Measurements from ENCODE around the gene ABAT. TPM values are rescaled to one million over a fixed set of nuclear protein-coding genes. Genes with fewer than 3 reads are reported as not detected.

The ABAT gene
- total RNA-seq, 1 experiment from 2014 or later: 4.7 TPM

DNA sequence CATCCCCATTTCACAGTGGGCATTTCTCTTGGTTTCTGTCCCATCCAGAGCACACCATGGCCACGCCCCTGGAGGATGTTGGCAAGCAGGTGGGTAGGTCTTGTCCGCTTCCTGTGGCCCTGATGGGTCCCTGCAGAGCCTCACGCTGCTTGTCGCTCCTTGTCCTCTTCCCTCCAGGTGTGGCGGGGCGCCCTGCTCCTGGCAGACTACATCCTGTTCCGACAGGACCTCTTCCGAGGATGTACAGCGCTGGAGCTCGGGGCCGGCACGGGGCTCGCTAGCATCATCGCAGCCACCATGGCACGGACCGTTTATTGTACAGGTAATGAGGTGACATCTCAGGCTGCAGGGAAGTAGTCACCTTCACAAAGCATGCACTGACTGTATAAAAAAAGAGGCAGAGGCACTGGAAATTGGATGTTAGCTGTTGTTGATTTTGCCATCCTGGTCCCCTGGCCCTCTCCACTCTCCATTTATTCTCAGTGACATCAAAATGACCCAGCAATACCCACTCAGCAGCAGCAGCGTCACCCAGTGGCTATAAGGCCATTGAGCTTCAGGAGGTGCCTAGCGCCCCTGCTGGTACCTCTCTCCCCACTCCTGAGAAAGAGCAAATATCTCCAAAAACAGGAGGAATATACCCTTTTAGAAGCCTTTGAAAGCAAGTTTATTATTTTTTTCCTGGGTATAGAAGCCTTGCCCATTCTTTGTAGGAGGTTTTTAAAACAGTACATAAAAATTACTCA lies 39.3 kb upstream of the ABAT start:
- no peak overlapping the region for H2AFZ ChIP-seq (ENCODE audit: low read depth, low read length, poor library complexity, severe bottlenecking)
- intact Hi-C loops (cut with micrococcal nuclease): loop anchor here (1.0 kb wide), 1 partner anchor 63 kb away; no protein-coding TSS in a partner anchor
- H4K20me1 ChIP-seq (ENCODE audit: insufficient read depth): no peaks in the 10 kb centered on the region
- H3K79me2 ChIP-seq (ENCODE audit: insufficient read depth, low read length): 0 out of 2 replicates have a peak, but pooled peaks cover 3% of the 10 kb centered on the region
- H3K36me3 ChIP-seq (ENCODE audit: control insufficient read depth in 1 of 2, insufficient read depth in 2 of 2, low read length in 2 of 2): peaks cover 25 to 33% of the 10 kb centered on the region in 2 experiments; a peak in 3 of 4 replicates
- no peaks in the 10 kb centered on the region for H3K9me3 ChIP-seq (ENCODE audit: control insufficient read depth in 1 of 2, insufficient read depth in 1 of 2, low read depth in 1 of 2, low read length in 2 of 2)
- POLR2A ChIA-PET: interaction anchor here (0.6 kb wide), 1 partner anchor 392 kb away, joined by 3 read pairs; no protein-coding TSS in a partner anchor
- H3K4me1 ChIP-seq (ENCODE audit: control insufficient read depth in 1 of 2, insufficient read depth in 2 of 2, low read length in 2 of 2): no peaks in the 10 kb centered on the region
- H3K27me3 ChIP-seq (ENCODE audit: insufficient read depth, low read length): no peaks in the 10 kb centered on the region
- no peak overlapping the region for H3K27ac ChIP-seq (ENCODE audit: low read depth, low read length)
- no peaks in the 10 kb centered on the region for H3K9me2 ChIP-seq (ENCODE audit: insufficient read depth)
- H3K4me2 ChIP-seq (ENCODE audit: low read length): no peak overlapping the region
- peak; percentile 89 for ATAC-seq
- RAD21 ChIA-PET (ENCODE audit: low non-redundant PET in 1 of 2, low total read pairs in 2 of 2, uncharacterized antibody in 2 of 2, unreplicated experiment in 2 of 2): no interaction called here
- no peak overlapping the region for H3K9ac ChIP-seq (ENCODE audit: low read length)
- H3K4me3 ChIP-seq (replicated peaks in 1 of 2; ENCODE audit: low read depth in 1 of 2, low read length in 2 of 2): no peak overlapping the region
- no peak for DNase-seq (ENCODE audit: low read depth, low spot score)
- no TSS peak for BruUV-seq (replicated peaks)
- CTCF ChIA-PET: interaction anchor here (0.8 to 1.3 kb wide), 4 partner anchors 9 to 62 kb away, joined by 3 to 4 read pairs (median 3); partner anchors contain the start of gene ABAT
- TF ChIP-seq EZH2phosphoT487 (IDR thresholded peaks at IDR 0.05; ENCODE audit: borderline replicate concordance) (no peak), SP1 (IDR thresholded peaks at IDR 0.05; ENCODE audit: low read depth) (no peak), RAD21 (IDR thresholded peaks at IDR 0.05; ENCODE audit: low read depth) (peak; percentile 42; the same call in 1 of the 2 replicates), SIN3A (IDR thresholded peaks at IDR 0.05; ENCODE audit: low read depth) (no peak), JUND (IDR thresholded peaks at IDR 0.05) (no peak), EGR1 (IDR thresholded peaks at IDR 0.05; ENCODE audit: low read depth) (no peak), MAX (IDR thresholded peaks at IDR 0.05) (no peak), ZFX (IDR thresholded peaks at IDR 0.05) (no peak)
- TF ChIP-seq, protein P1, sequence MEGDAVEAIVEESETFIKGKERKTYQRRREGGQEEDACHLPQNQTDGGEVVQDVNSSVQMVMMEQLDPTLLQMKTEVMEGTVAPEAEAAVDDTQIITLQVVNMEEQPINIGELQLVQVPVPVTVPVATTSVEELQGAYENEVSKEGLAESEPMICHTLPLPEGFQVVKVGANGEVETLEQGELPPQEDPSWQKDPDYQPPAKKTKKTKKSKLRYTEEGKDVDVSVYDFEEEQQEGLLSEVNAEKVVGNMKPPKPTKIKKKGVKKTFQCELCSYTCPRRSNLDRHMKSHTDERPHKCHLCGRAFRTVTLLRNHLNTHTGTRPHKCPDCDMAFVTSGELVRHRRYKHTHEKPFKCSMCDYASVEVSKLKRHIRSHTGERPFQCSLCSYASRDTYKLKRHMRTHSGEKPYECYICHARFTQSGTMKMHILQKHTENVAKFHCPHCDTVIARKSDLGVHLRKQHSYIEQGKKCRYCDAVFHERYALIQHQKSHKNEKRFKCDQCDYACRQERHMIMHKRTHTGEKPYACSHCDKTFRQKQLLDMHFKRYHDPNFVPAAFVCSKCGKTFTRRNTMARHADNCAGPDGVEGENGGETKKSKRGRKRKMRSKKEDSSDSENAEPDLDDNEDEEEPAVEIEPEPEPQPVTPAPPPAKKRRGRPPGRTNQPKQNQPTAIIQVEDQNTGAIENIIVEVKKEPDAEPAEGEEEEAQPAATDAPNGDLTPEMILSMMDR (IDR thresholded peaks at IDR 0.05 in 2 of 3, conservative IDR thresholded peaks at IDR 0.05 in 1 of 3; ENCODE audit: borderline replicate concordance in 1 of 3, insufficient read depth in 1 of 3, low read depth in 2 of 3, low read length in 2 of 3): peak; percentile 79 to 97 (median 85)
